Measurements from ENCODE around the gene CDC42EP1.

The CDC42EP1 gene

GRCh38 chr22:37560608-37561211 lies 430 bp downstream of the CDC42EP1 start:
- no peak for DNase-seq (ENCODE audit: low read depth in 2 of 2, low spot score in 1 of 2)

DNA sequence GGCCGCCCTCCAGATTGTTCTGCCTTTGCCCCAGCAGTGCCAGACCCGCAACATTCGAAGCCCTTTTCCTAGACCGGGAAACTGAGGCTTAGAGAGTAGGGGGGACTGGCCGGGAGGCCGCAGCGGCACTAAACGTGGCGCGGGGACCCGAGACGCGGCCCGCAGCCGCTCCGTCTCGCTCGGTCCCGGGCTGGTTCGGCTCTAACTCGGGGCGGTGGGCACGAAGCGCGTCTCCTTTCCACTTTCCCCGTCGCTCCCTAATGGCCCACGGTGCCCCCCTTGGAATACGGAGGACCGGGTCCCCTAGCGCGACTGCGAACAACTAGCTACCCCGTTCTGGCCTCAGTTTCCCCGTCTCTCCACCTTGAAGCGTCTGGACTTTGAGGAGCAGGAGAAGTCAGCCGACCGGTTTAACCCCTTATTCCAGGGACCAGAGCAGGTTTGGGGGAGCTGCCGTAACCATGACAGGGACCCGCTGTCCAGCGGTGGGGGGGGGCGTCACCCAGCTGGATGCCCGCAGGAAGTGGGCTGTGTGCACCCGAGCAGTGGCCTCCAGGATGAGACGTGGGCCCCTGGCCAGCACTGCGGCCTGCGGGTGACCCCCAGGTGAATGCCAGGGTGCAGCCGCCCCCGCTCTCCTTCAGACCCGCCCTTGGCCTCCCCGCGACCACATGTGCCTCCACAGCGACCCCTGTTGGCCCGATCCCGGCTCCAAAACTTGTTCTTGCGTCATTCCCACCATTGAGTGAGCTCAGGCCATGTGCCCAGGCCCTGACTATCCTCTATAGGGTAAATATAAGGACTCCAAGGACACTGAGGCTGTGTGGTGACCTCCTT lies 1.1 kb downstream of the CDC42EP1 start:
- DNase-seq (ENCODE audit: low read depth in 2 of 2, low spot score in 1 of 2), result peak; percentile 58 to 65

DNA sequence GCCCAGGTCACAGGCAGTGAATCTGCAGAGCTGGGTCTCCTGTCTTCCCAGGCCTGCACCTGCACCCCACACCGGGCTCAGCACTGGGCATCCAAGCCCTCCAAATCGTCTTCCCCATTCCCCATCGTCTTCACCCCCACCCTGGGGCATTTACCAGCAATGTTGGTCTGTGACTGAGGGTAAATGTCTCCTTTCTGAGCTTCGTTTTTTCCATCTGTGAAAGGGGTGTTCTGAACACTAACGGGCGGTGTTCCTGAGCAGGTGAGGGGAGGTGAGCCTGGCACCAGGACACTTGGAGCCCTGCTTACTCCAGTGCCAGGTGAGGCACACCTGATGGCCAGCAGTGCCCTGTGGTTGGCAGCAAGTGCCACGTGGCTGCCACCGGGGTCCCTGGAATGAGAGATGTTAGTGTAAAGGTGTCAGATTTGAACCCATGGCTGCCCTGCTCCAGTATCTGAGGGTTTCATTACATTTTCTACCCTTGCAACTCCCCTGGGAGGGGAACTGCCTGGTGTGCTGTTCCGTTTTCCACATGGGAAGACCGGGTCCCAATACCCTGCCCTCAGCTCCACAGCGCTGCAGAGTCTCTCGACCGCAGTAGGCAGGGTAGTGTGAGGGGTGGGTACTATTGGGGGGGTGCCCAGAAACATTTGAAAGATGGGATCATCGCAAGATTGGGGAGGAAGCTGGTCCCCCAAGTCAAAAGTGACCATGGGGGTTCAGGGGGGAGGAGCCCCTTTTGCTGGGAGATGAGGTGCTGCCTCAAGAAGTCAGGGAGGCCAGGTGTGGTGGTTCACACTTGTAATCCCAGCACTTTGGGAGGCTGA lies 2.0 kb downstream of the CDC42EP1 start:
- DNase-seq (ENCODE audit: low read depth in 2 of 2, low spot score in 1 of 2), result no peak

GRCh38 chr22:37563153-37564081 lies 3.1 kb downstream of the CDC42EP1 start:
- DNase-seq (ENCODE audit: low read depth in 2 of 2, low spot score in 1 of 2), result no peak

GRCh38 chr22:37564111-37564711 lies 3.9 kb downstream of the CDC42EP1 start:
- no peak for DNase-seq (ENCODE audit: low read depth in 2 of 2, low spot score in 1 of 2)

- DNase-seq (ENCODE audit: low read depth in 2 of 2, low spot score in 1 of 2), result no peak
Observed at GRCh38 chr22:37565830-37566229, 5.5 kb downstream of the CDC42EP1 start.

- DNase-seq (ENCODE audit: low read depth in 2 of 2, low spot score in 1 of 2), result peak in 1 of 2 donors; percentile 30
Observed at GRCh38 chr22:37566329-37566837, 6.1 kb downstream of the CDC42EP1 start.

DNA sequence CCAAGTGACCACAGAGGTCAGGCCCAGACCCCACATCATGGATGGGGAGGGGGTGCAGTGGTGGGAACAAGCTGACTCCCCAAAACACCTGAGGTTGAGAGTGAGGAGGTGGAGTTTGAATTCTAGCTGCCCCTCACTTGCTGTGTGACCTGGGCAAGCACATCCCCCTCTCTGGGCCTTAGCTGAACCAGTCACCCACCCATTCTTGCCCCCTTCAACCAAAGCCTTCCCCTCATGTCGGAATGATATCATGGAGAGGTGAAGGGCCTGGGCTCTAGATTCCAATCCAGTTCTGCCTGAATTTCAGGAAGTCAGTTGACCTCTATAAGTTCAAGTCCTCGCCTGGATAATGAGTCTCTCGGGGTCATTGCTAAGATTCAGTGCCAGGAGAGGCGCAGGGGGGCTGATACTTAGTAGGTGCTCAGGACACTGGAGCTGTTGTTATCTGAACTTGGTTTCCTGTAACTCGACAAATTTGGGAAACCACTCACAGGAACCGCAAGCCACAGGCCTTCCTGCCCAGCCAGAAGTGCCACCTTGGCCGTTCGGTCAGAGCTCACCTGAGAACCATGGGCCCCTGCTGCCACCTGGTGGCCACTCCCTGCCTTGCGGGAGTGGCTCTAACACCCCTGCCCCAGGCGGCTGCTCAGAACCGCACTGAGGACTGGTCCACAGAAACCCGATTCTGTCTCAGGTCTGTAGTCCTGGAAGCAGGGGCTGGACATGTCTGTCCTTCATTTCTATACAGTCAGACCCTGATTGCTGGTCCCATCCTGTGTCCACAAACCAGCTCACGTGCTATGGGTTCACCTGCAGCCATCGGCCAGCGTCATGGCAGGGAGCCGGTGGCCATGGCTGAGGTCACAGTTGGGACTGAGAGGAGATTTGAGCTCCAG lies 6.9 kb downstream of the CDC42EP1 start:
- DNase-seq (ENCODE audit: low read depth in 2 of 2, low spot score in 1 of 2), result peak; percentile 74 to 86

- DNase-seq (ENCODE audit: low read depth in 2 of 2, low spot score in 1 of 2), result no peak
Observed at GRCh38 chr22:37568012-37568411, 7.7 kb downstream of the CDC42EP1 start.

DNA sequence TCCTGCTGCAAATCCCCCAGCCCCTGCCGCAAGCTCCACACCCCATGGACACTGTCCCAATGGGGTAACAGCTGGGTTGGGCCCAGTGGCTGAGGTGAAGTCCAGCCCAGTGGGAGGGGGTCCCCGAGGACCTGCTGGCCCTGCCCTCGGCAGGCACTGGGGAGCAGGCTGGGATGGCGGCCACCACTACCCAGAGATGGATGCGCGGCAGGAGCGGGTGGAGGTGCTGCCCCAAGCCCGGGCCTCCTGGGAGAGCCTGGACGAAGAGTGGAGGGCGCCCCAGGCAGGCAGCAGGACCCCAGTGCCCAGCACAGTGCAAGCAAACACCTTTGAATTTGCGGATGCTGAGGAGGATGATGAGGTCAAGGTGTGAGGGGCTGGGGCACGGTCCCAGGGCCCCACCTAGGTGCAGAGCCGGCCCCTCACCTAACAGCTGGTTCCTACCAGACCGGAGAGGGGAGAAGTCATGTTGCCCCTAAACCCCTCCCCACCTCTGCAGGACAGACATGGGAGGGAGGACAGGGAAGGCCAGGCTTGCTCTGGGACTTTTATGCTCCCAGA lies 8.2 kb downstream of the CDC42EP1 start:
- DNase-seq (ENCODE audit: low read depth in 2 of 2, low spot score in 1 of 2), result no peak

- DNase-seq (ENCODE audit: low read depth in 2 of 2, low spot score in 1 of 2), result no peak
Observed at GRCh38 chr22:37569009-37569920, 9.0 kb downstream of the CDC42EP1 start.

DNA sequence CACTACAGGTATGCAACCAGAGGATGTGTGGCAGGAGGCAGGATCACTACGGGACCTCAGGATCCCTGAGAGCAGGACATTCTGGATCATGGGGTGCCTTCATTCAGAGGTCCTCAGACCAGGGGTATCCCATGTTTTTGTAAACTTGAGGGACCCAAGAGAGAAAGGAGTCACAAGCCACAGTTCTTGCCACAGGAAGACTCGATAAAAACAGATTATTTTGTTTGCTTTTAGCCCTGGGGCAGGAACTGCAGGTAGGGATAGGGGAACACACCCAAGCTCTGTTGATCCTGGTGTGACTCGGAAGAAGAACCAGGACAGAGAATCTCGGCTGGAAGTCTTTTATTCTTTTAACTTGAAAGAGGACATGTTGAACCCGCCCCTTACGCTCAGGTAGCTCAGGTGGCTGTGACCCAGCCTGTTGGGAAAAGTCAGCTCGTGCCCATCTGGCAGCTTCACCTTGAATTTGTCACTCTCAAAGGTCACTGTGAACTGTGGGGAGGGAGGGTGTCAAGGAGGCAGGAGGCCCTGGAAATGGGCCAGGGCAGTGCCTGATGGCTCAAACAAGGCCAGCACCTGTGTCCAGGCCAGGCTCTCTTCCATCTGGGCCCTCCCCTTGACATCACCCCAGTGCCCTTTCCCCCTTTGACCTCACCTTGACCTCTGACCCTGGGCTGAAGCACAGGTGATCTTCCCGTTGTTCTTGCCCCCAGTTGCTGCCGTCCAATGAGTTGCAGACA lies 9.8 kb downstream of the CDC42EP1 start:
- no peak for DNase-seq (ENCODE audit: low read depth in 2 of 2, low spot score in 1 of 2)

DNA sequence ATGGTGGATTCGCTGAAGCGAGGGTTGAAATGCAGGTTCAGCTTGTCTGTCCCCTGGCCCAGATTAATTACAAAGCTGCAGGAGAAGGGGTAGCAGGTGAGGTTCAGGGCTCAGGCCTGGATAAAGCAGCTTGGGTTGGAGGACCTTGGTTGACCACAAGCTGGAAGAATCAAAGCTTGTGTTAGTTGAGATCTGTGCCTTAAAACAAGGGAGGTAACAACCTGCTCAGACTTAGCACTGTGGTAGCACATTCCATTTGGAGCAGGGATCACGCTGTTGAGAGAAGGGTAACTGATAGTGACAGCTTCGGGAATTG lies 10.3 kb downstream of the CDC42EP1 start:
- no peak for DNase-seq (ENCODE audit: low read depth in 2 of 2, low spot score in 1 of 2)

- no peak for DNase-seq (ENCODE audit: low read depth in 2 of 2, low spot score in 1 of 2)
Observed at GRCh38 chr22:37571258-37571991, 11.1 kb downstream of the CDC42EP1 start.

DNA sequence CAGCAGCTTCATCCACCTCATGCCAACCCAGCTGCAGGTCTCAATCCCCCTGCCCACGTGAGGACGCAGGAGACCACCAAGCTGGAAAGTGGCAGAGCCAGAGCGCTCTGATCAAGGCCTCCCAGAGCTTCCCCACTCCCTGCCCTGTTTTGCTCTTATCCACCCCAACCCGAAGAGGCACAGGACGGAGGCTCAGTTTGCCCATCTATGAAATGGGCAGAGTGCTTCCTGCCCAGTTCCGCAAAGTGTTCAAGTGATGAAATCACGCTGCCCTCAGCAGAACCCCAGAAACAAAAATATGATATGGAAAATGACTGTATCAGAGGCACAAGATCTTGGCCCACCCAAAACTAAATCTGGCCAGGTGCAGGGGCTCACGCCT lies 11.7 kb downstream of the CDC42EP1 start:
- no peak for DNase-seq (ENCODE audit: low read depth in 2 of 2, low spot score in 1 of 2)

DNA sequence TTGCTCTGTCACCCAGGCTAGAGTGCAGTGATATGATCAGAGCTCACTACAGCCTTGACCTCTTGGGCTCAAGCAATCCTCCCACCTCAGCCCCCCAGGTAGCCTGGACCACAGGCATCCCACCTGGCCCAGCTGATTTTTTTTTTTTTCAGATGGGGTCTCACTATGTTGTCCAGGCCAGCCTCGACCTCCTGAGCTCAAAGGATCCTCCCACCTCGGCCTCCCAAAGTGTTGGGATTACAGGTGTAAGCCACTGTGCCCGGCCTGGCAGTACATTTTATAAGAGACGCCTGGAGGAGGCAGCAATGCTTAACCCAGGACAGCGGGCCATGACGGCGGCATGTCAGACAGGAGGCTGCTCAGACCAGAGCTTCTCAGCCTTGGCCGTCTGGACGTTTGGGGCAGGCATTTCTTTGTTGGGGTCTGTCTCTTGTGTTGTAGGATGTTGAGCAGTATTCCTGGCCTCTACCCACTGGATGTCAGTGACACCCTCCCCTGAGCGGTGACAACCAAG lies 15.3 kb downstream of the CDC42EP1 start:
- DNase-seq (ENCODE audit: low read depth in 2 of 2, low spot score in 1 of 2), result no peak
